K562 (cell line): ENCODE data around the gene TRAK1. TPM values are rescaled to one million over a fixed set of nuclear protein-coding genes. Genes with fewer than 3 reads are reported as not detected.
A peak's percentile ranks its signal among the peaks of the same experiment; 100 is the strongest.
"Not testable (repeated sequence)": the region's sequence is repeated elsewhere in the genome, so short reads cannot be mapped to it uniquely, and the experiment has no call there.

Source experiments
- ATAC-seq: fragments of 200-7000 bp; cut with Tn5 transposase; 3 replicates; pipeline ENCODE4 v1.9.1; 2020; ENCODE audit warnings: moderate library complexity
- BruUV-seq: library from RNA; stranded (reverse); fragments of 400-500 nt; replicated peaks from 2 replicates; lab custom pipeline; 2021; lab: Mats Ljungman, UMichigan
- CTCF ChIA-PET: fragments of 300-600 bp; formaldehyde crosslinking; extraction: SDS; loops from one replicate; lab custom pipeline; 2021; ENCODE audit warnings: low intra/inter-chr PET ratio; lab: Yijun Ruan, JAX
- POLR2A ChIA-PET: fragments of 300-600, 350-650 bp; sonication (Branson Sonifier 250); formaldehyde crosslinking; extraction: SDS; loops from one replicate; lab custom pipeline; 2021; ENCODE audit warnings: antibody characterized with exemption, inconsistent platforms; lab: Yijun Ruan, JAX
- DNase-seq, 4 experiments: peaks; one replicate each; pipeline versions ENCODE4 v3.0.0 to v3.0.0-alpha.2; 2011 to 2018; ENCODE audit warnings: low spot score in 3 of 4, mixed read lengths in 3 of 4; ENCODE audit errors: extremely low read depth in 1 of 4
- FAIRE-seq: peaks from 2 replicates; lab custom pipeline; 2011; peaks lifted over from hg19 to GRCh38; lab: Jason Lieb, UNC
- H2AFZ ChIP-seq: 2 replicates; pipeline ENCODE4 v1.6.0; 2011; ENCODE audit warnings: low read depth, low read length, control low read depth, inconsistent platforms
- H3K27ac ChIP-seq: fragments of 200-600 bp; 3 replicates; pipeline ENCODE4 v1.8.0; 2011; ENCODE audit warnings: low read depth, mild to moderate bottlenecking, control low read depth, inconsistent platforms, low read length, moderate library complexity, mixed read lengths; ENCODE audit errors: extremely low read depth
- H3K27me3 ChIP-seq, 2 experiments: fragments of 300-600 bp in 1 of 2; 2 replicates in 1 of 2; 3 replicates in 1 of 2; pipeline versions ENCODE4 v1.6.0 to v1.8.0; 2011; ENCODE audit warnings: inconsistent platforms in 2 of 2, low read length in 2 of 2, mild to moderate bottlenecking in 1 of 2, mixed read lengths in 1 of 2, moderate library complexity in 1 of 2; ENCODE audit not compliant: control insufficient read depth in 2 of 2, insufficient read depth in 2 of 2
- H3K36me3 ChIP-seq: fragments of 300-600 bp; 3 replicates; pipeline ENCODE4 v1.8.0; 2011; ENCODE audit warnings: mild to moderate bottlenecking, low read length, inconsistent platforms; ENCODE audit not compliant: control insufficient read depth, insufficient read depth
- H3K4me1 ChIP-seq, 2 experiments: fragments of 200-600 bp in 1 of 2; replicated peaks in 1 of 2; 2 replicates in 1 of 2; 3 replicates in 1 of 2; pipeline versions ENCODE4 v1.5.1 to v1.8.0; 2011; ENCODE audit warnings: inconsistent platforms in 2 of 2, low read length in 2 of 2, mild to moderate bottlenecking in 1 of 2, mixed read lengths in 1 of 2, moderate library complexity in 1 of 2; ENCODE audit not compliant: control insufficient read depth in 2 of 2, insufficient read depth in 2 of 2
- H3K4me2 ChIP-seq: 2 replicates; pipeline ENCODE4 v1.6.1; 2011; ENCODE audit warnings: low read length, control low read depth, inconsistent platforms, mixed read lengths; ENCODE audit not compliant: insufficient read depth
- H3K4me3 ChIP-seq: fragments of 200-600 bp; sonication (generic), shearing (Covaris generic); 2 replicates; pipeline ENCODE4 v1.5.1; 2016; ENCODE audit warnings: control low read depth, inconsistent platforms
- H3K79me2 ChIP-seq: fragments of 200-600 bp; 3 replicates; pipeline ENCODE4 v1.8.0; 2011; ENCODE audit warnings: low read length, inconsistent platforms; ENCODE audit not compliant: control insufficient read depth, insufficient read depth
- H3K9ac ChIP-seq, 2 experiments: 2 replicates each; pipeline versions ENCODE4 v1.6.0 to v1.6.1; 2011; ENCODE audit warnings: low read depth in 2 of 2, low read length in 2 of 2, control low read depth in 1 of 2, inconsistent platforms in 1 of 2, mild to moderate bottlenecking in 1 of 2, mixed read lengths in 1 of 2; ENCODE audit not compliant: insufficient read depth in 1 of 2
- H3K9me1 ChIP-seq: one replicate; pipeline ENCODE4 v1.6.0; 2011; ENCODE audit warnings: inconsistent platforms, mild to moderate bottlenecking, low read length, moderate library complexity; ENCODE audit not compliant: control insufficient read depth, insufficient read depth
- H3K9me3 ChIP-seq: replicated peaks from 2 replicates; pipeline ENCODE4 v1.5.1; 2011; ENCODE audit warnings: low read depth, low read length, inconsistent platforms; ENCODE audit not compliant: control insufficient read depth, insufficient read depth
- H4K20me1 ChIP-seq: replicated peaks from 2 replicates; pipeline ENCODE4 v1.6.1; 2011; ENCODE audit warnings: low read length, inconsistent platforms, mixed read lengths; ENCODE audit not compliant: control insufficient read depth, insufficient read depth
- HDGF ChIP-seq: fragments of 450-650 bp; IDR thresholded peaks from 2 replicates; pipeline ENCODE4 v1.6.1; 2016
- MECOM ChIP-seq: fragments of 250-450 bp; sonication (Bioruptor Pico); IDR thresholded peaks from 2 replicates; pipeline ENCODE4 v1.8.0; 2022; ENCODE audit warnings: inconsistent platforms
- SREBF1 ChIP-seq: fragments of 150-350 bp; IDR thresholded peaks from 2 replicates; pipeline ENCODE4 v1.6.1; 2014; ENCODE audit warnings: antibody characterized with exemption, low read depth, low read length, borderline replicate concordance
- ZNF354B ChIP-seq: fragments of 250-450 bp; sonication (Bioruptor Pico); IDR thresholded peaks from 2 replicates; pipeline ENCODE4 v1.4.0; 2020
- ZNF507 ChIP-seq: conservative IDR thresholded peaks from 2 replicates; pipeline ENCODE4 v1.6.1; 2017; ENCODE audit warnings: missing genetic modification characterization, missing compliant biosample characterization
- WGBS: fragments of 100-300 bp; shearing (Covaris generic); methylation state at CpG from one replicate; pipeline ENCODE4 v1.1.6; 2016; ENCODE audit warnings: low coverage, mixed read lengths; ENCODE audit not compliant: insufficient coverage; ENCODE audit errors: missing lambda C conversion rate; 5-methylcytosine and 5-hydroxymethylcytosine counted together
- in situ Hi-C: fragments of 300-500 bp; cut with MboI; formaldehyde crosslinking; loops from 4 replicates; pipeline ENCODE4 v1.15.0; 2018; ENCODE audit warnings: inconsistent platforms, mixed read lengths
- intact Hi-C: fragments of 100-400 bp; cut with micrococcal nuclease; formaldehyde crosslinking; loops from 2 replicates; pipeline ENCODE4 v1.14.2; 2022
- polyA plus RNA-seq, 8 experiments: library from polyadenylated mRNA; depleted of rRNA in 4 of 8; stranded (reverse) in 5 of 8; unstranded in 3 of 8; fragments of >200 nt; fragmentation: Nextera tagmentation in 2 of 8; fragmentation: Illumina TruSeq in 1 of 8; extraction: Ambion mirVana in 2 of 8; extraction: Trizol in 1 of 8; gene quantifications; 2 replicates each; pipeline versions ENCODE4 v1.2.1 to v1.2.3, GENCODE V29; 2011 to 2014; ENCODE audit warnings: inconsistent platforms in 1 of 8, missing spikeins in 1 of 8
- total RNA-seq, 7 experiments: library from RNA; depleted of rRNA in 6 of 7; stranded (reverse); fragments of >200 nt in 6 of 7; fragmentation: Illumina TruSeq in 2 of 7; extraction: Trizol in 2 of 7; gene quantifications; 2 replicates each; pipeline versions ENCODE4 v1.2.1 to v1.2.3, GENCODE V29; 2011 to 2021; ENCODE audit warnings: low replicate concordance in 1 of 7
- TF ChIP-seq, protein P1 (sequence below): fragments of 450-650 bp; IDR thresholded peaks from 2 replicates; pipeline ENCODE4 v1.6.1; 2016; ENCODE audit warnings: mild to moderate bottlenecking, moderate library complexity

The TRAK1 gene
- total and polyA plus RNA-seq, 9 of the 15 experiments (the other 6 are each of a cell fraction or from before 2014, with no cell fraction given), result 5.3 to 28.5 (median 17.5) TPM

GRCh38 chr3:42105994-42106393 lies 14.8 kb downstream of the TRAK1 start:
- BruUV-seq, DNase-seq, H3K9me1 ChIP-seq, ATAC-seq, H3K9me3 ChIP-seq, H3K4me2 ChIP-seq, FAIRE-seq, CTCF ChIA-PET, POLR2A ChIA-PET, H2AFZ ChIP-seq, H3K36me3 ChIP-seq, H4K20me1 ChIP-seq, H3K9ac ChIP-seq, H3K79me2 ChIP-seq, H3K4me1 ChIP-seq, intact Hi-C loops, H3K4me3 ChIP-seq, H3K27me3 ChIP-seq, H3K27ac ChIP-seq: not testable (repeated sequence)
- in situ Hi-C loops, result loop anchor here (25.0 kb wide), 1 partner anchor 419 kb away; no protein-coding TSS in a partner anchor
- no CpG with 5 or more reads among the region's 2 CpGs for WGBS
- peak; percentile 95 for TF ChIP-seq ZNF507
- peak; percentile 12; the same call in 1 of the 2 replicates for TF ChIP-seq ZNF354B

GRCh38 chr3:42106646-42107045 lies 15.5 kb downstream of the TRAK1 start:
- in situ Hi-C loops, result loop anchor here (25.0 kb wide), 1 partner anchor 419 kb away; no protein-coding TSS in a partner anchor
- H3K4me2 ChIP-seq, result no peak overlapping the region
- ATAC-seq, result no peak
- no peaks in the 10 kb centered on the region for H3K9me1 ChIP-seq
- CTCF ChIA-PET, result no interaction called here
- H3K36me3 ChIP-seq, result peaks cover 4% of the 10 kb centered on the region; the same call in 1 of the 3 replicates
- H3K9ac ChIP-seq, result no peak overlapping the region
- intact Hi-C loops, result no loop called here
- no peak overlapping the region for H2AFZ ChIP-seq
- no peak overlapping the region for H3K4me3 ChIP-seq
- FAIRE-seq, result no peak
- POLR2A ChIA-PET, result no interaction called here
- no peaks in the 10 kb centered on the region for H3K27me3 ChIP-seq
- H3K4me1 ChIP-seq, result no peaks in the 10 kb centered on the region
- BruUV-seq, result no TSS peak
- no peaks in the 10 kb centered on the region for H4K20me1 ChIP-seq
- DNase-seq, result no peak
- H3K79me2 ChIP-seq, result no peaks in the 10 kb centered on the region
- no peaks in the 10 kb centered on the region for H3K9me3 ChIP-seq
- H3K27ac ChIP-seq, result no peak overlapping the region
- TF ChIP-seq, protein P1, sequence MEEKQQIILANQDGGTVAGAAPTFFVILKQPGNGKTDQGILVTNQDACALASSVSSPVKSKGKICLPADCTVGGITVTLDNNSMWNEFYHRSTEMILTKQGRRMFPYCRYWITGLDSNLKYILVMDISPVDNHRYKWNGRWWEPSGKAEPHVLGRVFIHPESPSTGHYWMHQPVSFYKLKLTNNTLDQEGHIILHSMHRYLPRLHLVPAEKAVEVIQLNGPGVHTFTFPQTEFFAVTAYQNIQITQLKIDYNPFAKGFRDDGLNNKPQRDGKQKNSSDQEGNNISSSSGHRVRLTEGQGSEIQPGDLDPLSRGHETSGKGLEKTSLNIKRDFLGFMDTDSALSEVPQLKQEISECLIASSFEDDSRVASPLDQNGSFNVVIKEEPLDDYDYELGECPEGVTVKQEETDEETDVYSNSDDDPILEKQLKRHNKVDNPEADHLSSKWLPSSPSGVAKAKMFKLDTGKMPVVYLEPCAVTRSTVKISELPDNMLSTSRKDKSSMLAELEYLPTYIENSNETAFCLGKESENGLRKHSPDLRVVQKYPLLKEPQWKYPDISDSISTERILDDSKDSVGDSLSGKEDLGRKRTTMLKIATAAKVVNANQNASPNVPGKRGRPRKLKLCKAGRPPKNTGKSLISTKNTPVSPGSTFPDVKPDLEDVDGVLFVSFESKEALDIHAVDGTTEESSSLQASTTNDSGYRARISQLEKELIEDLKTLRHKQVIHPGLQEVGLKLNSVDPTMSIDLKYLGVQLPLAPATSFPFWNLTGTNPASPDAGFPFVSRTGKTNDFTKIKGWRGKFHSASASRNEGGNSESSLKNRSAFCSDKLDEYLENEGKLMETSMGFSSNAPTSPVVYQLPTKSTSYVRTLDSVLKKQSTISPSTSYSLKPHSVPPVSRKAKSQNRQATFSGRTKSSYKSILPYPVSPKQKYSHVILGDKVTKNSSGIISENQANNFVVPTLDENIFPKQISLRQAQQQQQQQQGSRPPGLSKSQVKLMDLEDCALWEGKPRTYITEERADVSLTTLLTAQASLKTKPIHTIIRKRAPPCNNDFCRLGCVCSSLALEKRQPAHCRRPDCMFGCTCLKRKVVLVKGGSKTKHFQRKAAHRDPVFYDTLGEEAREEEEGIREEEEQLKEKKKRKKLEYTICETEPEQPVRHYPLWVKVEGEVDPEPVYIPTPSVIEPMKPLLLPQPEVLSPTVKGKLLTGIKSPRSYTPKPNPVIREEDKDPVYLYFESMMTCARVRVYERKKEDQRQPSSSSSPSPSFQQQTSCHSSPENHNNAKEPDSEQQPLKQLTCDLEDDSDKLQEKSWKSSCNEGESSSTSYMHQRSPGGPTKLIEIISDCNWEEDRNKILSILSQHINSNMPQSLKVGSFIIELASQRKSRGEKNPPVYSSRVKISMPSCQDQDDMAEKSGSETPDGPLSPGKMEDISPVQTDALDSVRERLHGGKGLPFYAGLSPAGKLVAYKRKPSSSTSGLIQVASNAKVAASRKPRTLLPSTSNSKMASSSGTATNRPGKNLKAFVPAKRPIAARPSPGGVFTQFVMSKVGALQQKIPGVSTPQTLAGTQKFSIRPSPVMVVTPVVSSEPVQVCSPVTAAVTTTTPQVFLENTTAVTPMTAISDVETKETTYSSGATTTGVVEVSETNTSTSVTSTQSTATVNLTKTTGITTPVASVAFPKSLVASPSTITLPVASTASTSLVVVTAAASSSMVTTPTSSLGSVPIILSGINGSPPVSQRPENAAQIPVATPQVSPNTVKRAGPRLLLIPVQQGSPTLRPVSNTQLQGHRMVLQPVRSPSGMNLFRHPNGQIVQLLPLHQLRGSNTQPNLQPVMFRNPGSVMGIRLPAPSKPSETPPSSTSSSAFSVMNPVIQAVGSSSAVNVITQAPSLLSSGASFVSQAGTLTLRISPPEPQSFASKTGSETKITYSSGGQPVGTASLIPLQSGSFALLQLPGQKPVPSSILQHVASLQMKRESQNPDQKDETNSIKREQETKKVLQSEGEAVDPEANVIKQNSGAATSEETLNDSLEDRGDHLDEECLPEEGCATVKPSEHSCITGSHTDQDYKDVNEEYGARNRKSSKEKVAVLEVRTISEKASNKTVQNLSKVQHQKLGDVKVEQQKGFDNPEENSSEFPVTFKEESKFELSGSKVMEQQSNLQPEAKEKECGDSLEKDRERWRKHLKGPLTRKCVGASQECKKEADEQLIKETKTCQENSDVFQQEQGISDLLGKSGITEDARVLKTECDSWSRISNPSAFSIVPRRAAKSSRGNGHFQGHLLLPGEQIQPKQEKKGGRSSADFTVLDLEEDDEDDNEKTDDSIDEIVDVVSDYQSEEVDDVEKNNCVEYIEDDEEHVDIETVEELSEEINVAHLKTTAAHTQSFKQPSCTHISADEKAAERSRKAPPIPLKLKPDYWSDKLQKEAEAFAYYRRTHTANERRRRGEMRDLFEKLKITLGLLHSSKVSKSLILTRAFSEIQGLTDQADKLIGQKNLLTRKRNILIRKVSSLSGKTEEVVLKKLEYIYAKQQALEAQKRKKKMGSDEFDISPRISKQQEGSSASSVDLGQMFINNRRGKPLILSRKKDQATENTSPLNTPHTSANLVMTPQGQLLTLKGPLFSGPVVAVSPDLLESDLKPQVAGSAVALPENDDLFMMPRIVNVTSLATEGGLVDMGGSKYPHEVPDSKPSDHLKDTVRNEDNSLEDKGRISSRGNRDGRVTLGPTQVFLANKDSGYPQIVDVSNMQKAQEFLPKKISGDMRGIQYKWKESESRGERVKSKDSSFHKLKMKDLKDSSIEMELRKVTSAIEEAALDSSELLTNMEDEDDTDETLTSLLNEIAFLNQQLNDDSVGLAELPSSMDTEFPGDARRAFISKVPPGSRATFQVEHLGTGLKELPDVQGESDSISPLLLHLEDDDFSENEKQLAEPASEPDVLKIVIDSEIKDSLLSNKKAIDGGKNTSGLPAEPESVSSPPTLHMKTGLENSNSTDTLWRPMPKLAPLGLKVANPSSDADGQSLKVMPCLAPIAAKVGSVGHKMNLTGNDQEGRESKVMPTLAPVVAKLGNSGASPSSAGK, result no peak
- TF ChIP-seq SREBF1, result no peak
- no peak for TF ChIP-seq HDGF
- no peak for TF ChIP-seq MECOM (CRISPR knock-in tag)
